HepG2 (cell line): ENCODE measurements around the gene PHYHIPL. TPM values are rescaled to one million over a fixed set of nuclear protein-coding genes. Genes with fewer than 3 reads are reported as not detected.
A peak's percentile ranks its signal among the peaks of the same experiment; 100 is the strongest.

Source experiments
- ATAC-seq: fragments of 200-7000 bp; cut with Tn5 transposase; 3 replicates; pipeline ENCODE4 v1.9.1; 2020; ENCODE audit warnings: mild to moderate bottlenecking, moderate library complexity
- BruUV-seq: library from RNA; stranded (reverse); fragments of 400-500 nt; replicated peaks from 2 replicates; lab custom pipeline; 2021; lab: Mats Ljungman, UMichigan
- CTCF ChIA-PET: fragments of 300-600 bp; formaldehyde crosslinking; extraction: SDS; loops from one replicate; lab custom pipeline; 2021; ENCODE audit warnings: low total read pairs, inconsistent platforms, low intra/inter-chr PET ratio; lab: Yijun Ruan, JAX
- POLR2A ChIA-PET: fragments of 350-600 bp; sonication (Branson Sonifier 250); formaldehyde crosslinking; loops from one replicate; lab custom pipeline; 2020; ENCODE audit warnings: antibody characterized with exemption, inconsistent platforms; lab: Yijun Ruan, JAX
- DNase-seq: peaks from one replicate; pipeline ENCODE4 v3.0.0-alpha.2; 2015; ENCODE audit warnings: low spot score
- FAIRE-seq: peaks from 3 replicates; lab custom pipeline; 2011; peaks lifted over from hg19 to GRCh38; lab: Jason Lieb, UNC
- H2AFZ ChIP-seq: one replicate; pipeline ENCODE4 v1.6.1; 2011; ENCODE audit warnings: low read length, inconsistent platforms
- H3K27ac ChIP-seq: fragments of 300-600 bp; 3 replicates; pipeline ENCODE4 v1.8.0; 2011; ENCODE audit warnings: mixed run types, mild to moderate bottlenecking, mixed read lengths, low read length, inconsistent platforms; ENCODE audit not compliant: insufficient read depth; ENCODE audit errors: extremely low read length
- H3K27me3 ChIP-seq, 2 experiments: fragments of 200-600 bp in 1 of 2; 2 replicates in 1 of 2; 3 replicates in 1 of 2; pipeline versions ENCODE4 v1.6.0 to v1.8.0; 2011; ENCODE audit warnings: low read length in 2 of 2, mild to moderate bottlenecking in 2 of 2, moderate library complexity in 2 of 2, inconsistent platforms in 1 of 2; ENCODE audit not compliant: insufficient read depth in 2 of 2, control insufficient read depth in 1 of 2
- H3K36me3 ChIP-seq, 2 experiments: fragments of 200-600 bp in 1 of 2; replicated peaks in 1 of 2; 2 replicates in 1 of 2; 3 replicates in 1 of 2; pipeline versions ENCODE4 v1.5.1 to v1.8.0; 2011; ENCODE audit warnings: low read length in 2 of 2, inconsistent platforms in 1 of 2; ENCODE audit not compliant: insufficient read depth in 2 of 2, control insufficient read depth in 1 of 2
- H3K4me1 ChIP-seq: 2 replicates; pipeline ENCODE4 v1.5.1; 2012; ENCODE audit warnings: low read length, inconsistent platforms; ENCODE audit not compliant: insufficient read depth
- H3K4me2 ChIP-seq: 2 replicates; pipeline ENCODE4 v1.6.0; 2011; ENCODE audit warnings: low read depth, low read length, inconsistent platforms
- H3K4me3 ChIP-seq, 3 experiments: fragments of 200-600 bp in 1 of 3; sonication (generic), shearing (Covaris generic) in 1 of 3; replicated peaks in 1 of 3; 2 replicates each; pipeline ENCODE4 v1.5.1; 2011 to 2016; ENCODE audit warnings: low read length in 3 of 3, inconsistent platforms in 2 of 3, low read depth in 2 of 3, mild to moderate bottlenecking in 2 of 3, control low read depth in 1 of 3, mixed read lengths in 1 of 3; ENCODE audit not compliant: insufficient read depth in 1 of 3
- H3K79me2 ChIP-seq: one replicate; pipeline ENCODE4 v1.6.1; 2011; ENCODE audit warnings: low read length, inconsistent platforms; ENCODE audit not compliant: insufficient read depth
- H3K9ac ChIP-seq: 2 replicates; pipeline ENCODE4 v1.6.0; 2011; ENCODE audit warnings: mild to moderate bottlenecking, low read depth, low read length, inconsistent platforms; ENCODE audit not compliant: insufficient read depth
- H3K9me3 ChIP-seq: 2 replicates; pipeline ENCODE4 v1.5.1; 2012; ENCODE audit warnings: mild to moderate bottlenecking, low read length
- H4K20me1 ChIP-seq: 2 replicates; pipeline ENCODE4 v1.6.0; 2011; ENCODE audit warnings: inconsistent platforms, mild to moderate bottlenecking, low read length, moderate library complexity; ENCODE audit not compliant: insufficient read depth
- AGO2 ChIP-seq: fragments of 200-400 bp; formaldehyde crosslinking; optimal IDR thresholded peaks from 2 replicates; pipeline ENCODE3; 2017; ENCODE audit warnings: mild to moderate bottlenecking, low read depth, low read length, moderate library complexity
- GABPA ChIP-seq, 2 experiments: IDR thresholded peaks; 2 replicates each; pipeline ENCODE4 v1.6.1; 2011 to 2016; ENCODE audit warnings: low read depth in 2 of 2, low read length in 1 of 2, missing biosample characterization in 1 of 2, missing genetic modification characterization in 1 of 2
- MIXL1 ChIP-seq: IDR thresholded peaks from 2 replicates; pipeline ENCODE4 v1.6.1; 2016
- NCOA1 ChIP-seq: sonication (generic); formaldehyde crosslinking; IDR thresholded peaks from 2 replicates; pipeline ENCODE4 v1.9.0; 2021; ENCODE audit warnings: missing genetic modification reagents
- SATB2 ChIP-seq: sonication (generic); formaldehyde crosslinking; IDR thresholded peaks from 2 replicates; pipeline ENCODE4 v1.5.0; 2020; ENCODE audit warnings: missing genetic modification reagents
- SOX5 ChIP-seq: IDR thresholded peaks from 2 replicates; pipeline ENCODE4 v1.6.1; 2016; ENCODE audit warnings: borderline replicate concordance
- SPEN ChIP-seq: sonication (generic); formaldehyde crosslinking; IDR thresholded peaks from 2 replicates; pipeline ENCODE4 v1.5.1; 2020; ENCODE audit warnings: low read depth, mild to moderate bottlenecking, missing genetic modification reagents
- ZFP1 ChIP-seq: IDR thresholded peaks from 2 replicates; pipeline ENCODE4 v1.6.1; 2016
- ZFP36 ChIP-seq: fragments of 150-350 bp; IDR thresholded peaks from 2 replicates; pipeline ENCODE4 v1.6.1; 2018; ENCODE audit warnings: borderline replicate concordance, low read length, low read depth; ENCODE audit not compliant: partially characterized antibody
- ZNF451 ChIP-seq: sonication (generic); formaldehyde crosslinking; IDR thresholded peaks from 2 replicates; pipeline ENCODE4 v1.5.0; 2020; ENCODE audit warnings: mild to moderate bottlenecking, missing genetic modification reagents
- WGBS: methylation state at CpG from one replicate; pipeline ENCODE4 v1.1.6; 2017; ENCODE audit warnings: low lambda C conversion rate; 5-methylcytosine and 5-hydroxymethylcytosine counted together
- in situ Hi-C: cut with HindIII; loops from 2 replicates; pipeline ENCODE4 v1.10.0; 2017; ENCODE audit warnings: low pct_unique_long_range_greater_than_20kb; ENCODE audit not compliant: extremely low pct_ligation_motif_present
- intact Hi-C: fragments of 100-400 bp; cut with micrococcal nuclease; formaldehyde crosslinking; loops from one replicate; pipeline ENCODE4 v1.10.0; 2022; ENCODE audit not compliant: unreplicated experiment
- polyA plus RNA-seq, 8 experiments: library from polyadenylated mRNA; depleted of rRNA in 3 of 8; stranded (reverse) in 7 of 8; unstranded in 1 of 8; fragments of >200 nt; fragmentation: Illumina TruSeq in 4 of 8; extraction: Trizol in 4 of 8; gene quantifications; 2 replicates each; pipeline versions ENCODE4 v1.2.1 to v1.2.3, GENCODE V29; 2011 to 2016; ENCODE audit warnings: low read depth in 4 of 8, missing spikeins in 1 of 8, mixed read lengths in 1 of 8; ENCODE audit not compliant: insufficient read depth in 1 of 8
- total RNA-seq, 5 experiments: library from RNA; depleted of rRNA; stranded (reverse); fragments of >200 nt; fragmentation: Illumina TruSeq; extraction: Trizol; gene quantifications; 2 replicates each; pipeline ENCODE4 v1.2.3, GENCODE V29; 2016; ENCODE audit warnings: low read depth in 1 of 5
- TF ChIP-seq, protein P1 (sequence below): sonication (generic); formaldehyde crosslinking; IDR thresholded peaks from 2 replicates; pipeline ENCODE4 v1.5.0; 2020; ENCODE audit warnings: mild to moderate bottlenecking, low read depth, missing genetic modification reagents, borderline replicate concordance

Gene PHYHIPL
- total and polyA plus RNA-seq, 2 of the 13 experiments (the other 11 are each of a cell fraction or from before 2014, with no cell fraction given), result 40.6 to 78.5 TPM

DNA sequence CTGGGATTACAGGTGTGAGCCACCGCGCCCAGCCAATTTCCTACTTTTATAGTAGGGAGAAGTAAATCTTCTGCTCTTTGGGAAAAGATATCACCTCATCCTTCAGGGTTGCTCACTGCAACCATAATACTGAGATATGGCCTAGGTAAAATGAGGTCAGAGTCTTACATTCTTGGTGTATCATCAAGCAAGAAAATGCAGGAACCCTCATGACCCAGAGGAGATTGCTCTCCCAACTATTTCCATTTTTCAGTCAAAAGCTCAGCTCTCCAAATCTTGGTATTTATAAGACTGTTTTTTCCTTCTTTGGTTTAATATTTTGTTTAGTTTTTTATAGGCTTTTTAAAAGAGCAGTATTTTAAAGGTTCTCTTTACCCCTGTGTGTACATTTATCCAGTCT lies 20.9 kb upstream of the PHYHIPL start:
- WGBS, result 100% methylated on average over 2 of the region's 2 CpGs
- no peaks in the 10 kb centered on the region for H3K27me3 ChIP-seq
- no peaks in the 10 kb centered on the region for H3K36me3 ChIP-seq
- no peak overlapping the region for H3K9ac ChIP-seq
- ChIA-PET CTCF (no interaction called here), POLR2A (no interaction called here)
- H3K4me3 ChIP-seq, result no peak overlapping the region
- ATAC-seq, result no peak
- intact Hi-C loops, result no loop called here
- H3K27ac ChIP-seq, result no peak overlapping the region
- no peak for DNase-seq
- in situ Hi-C loops, result no loop called here
- FAIRE-seq, result no peak
- no peaks in the 10 kb centered on the region for H3K4me1 ChIP-seq
- H4K20me1 ChIP-seq, result no peaks in the 10 kb centered on the region
- H2AFZ ChIP-seq, result no peak overlapping the region
- H3K9me3 ChIP-seq, result no peaks in the 10 kb centered on the region
- no peaks in the 10 kb centered on the region for H3K79me2 ChIP-seq
- TF ChIP-seq GABPA (IDR thresholded peaks at IDR 0.05; ENCODE audit: low read depth, low read length) (no peak), GABPA (CRISPR knock-in tag; IDR thresholded peaks at IDR 0.05; ENCODE audit: low read depth) (no peak), ZNF451 (CRISPR knock-in tag) (no peak), SOX5 (CRISPR knock-in tag) (no peak)
- BruUV-seq, result no TSS peak
- H3K4me2 ChIP-seq, result no peak overlapping the region

DNA sequence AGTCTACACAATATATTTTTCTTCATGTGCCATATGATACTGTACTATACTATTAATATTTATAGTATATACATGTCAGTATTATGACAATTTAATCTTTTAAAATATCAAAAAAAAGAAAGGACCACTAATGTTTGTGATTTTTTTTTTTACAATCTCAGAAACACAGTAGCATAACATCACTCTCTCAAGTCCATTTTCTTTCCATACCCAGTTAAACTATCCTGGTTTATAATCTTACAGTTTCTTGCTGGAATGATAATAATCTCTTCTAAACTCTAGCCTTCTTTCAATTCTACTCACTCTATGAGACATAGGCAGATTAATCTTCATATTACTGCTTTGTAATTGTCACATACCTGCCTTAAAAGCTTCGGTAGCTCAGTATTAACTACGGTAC lies 8.9 kb upstream of the PHYHIPL start:
- H3K79me2 ChIP-seq, result peaks cover 8% of the 10 kb centered on the region
- POLR2A ChIA-PET, result no interaction called here
- TF ChIP-seq SATB2 (CRISPR knock-in tag) (no peak), ZFP36 (no peak), NCOA1 (no peak), MIXL1 (no peak), SPEN (CRISPR knock-in tag) (no peak), ZFP1 (CRISPR knock-in tag) (peak; percentile 98; the same call in 1 of the 2 replicates), AGO2 (no peak)
- TF ChIP-seq, protein P1, sequence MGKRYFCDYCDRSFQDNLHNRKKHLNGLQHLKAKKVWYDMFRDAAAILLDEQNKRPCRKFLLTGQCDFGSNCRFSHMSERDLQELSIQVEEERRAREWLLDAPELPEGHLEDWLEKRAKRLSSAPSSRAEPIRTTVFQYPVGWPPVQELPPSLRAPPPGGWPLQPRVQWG (CRISPR knock-in tag), result no peak
- TF ChIP-seq, all 625 proteins: peak for 1
- WGBS, result 97% methylated on average over 2 of the region's 2 CpGs
- Histone ChIP-seq H3K4me2 (no peak overlapping the region), H3K4me3 (no peak overlapping the region), H3K27ac (no peak overlapping the region), H3K4me1 (peaks cover 9% of the 10 kb centered on the region), H3K27me3 (no peaks in the 10 kb centered on the region), H3K36me3 (no peaks in the 10 kb centered on the region), H2AFZ (no peak overlapping the region), H4K20me1 (no peaks in the 10 kb centered on the region), H3K9me3 (peaks cover 28% of the 10 kb centered on the region), H3K9ac (no peak overlapping the region)
- FAIRE-seq (no peak), ATAC-seq (no peak), DNase-seq (no peak)
- BruUV-seq, result no TSS peak
- intact Hi-C loops (no loop called here), in situ Hi-C loops (no loop called here)
- CTCF ChIA-PET, result no interaction called here
